IPS DF 6.9 (cell line): ENCODE data around the gene ZMAT5.

Experiments used
- DNase-seq: peaks from one replicate; pipeline ENCODE4 v3.0.0-alpha.2; 2013; ENCODE audit warnings: low read depth, low spot score
- H3K27ac ChIP-seq: one replicate; pipeline ENCODE4 v1.5.1; 2013; ENCODE audit warnings: low read length, control low read depth
- H3K27me3 ChIP-seq: 2 replicates; pipeline ENCODE4 v1.6.1; 2013; ENCODE audit warnings: mild to moderate bottlenecking, low read length; ENCODE audit not compliant: control insufficient read depth, insufficient read depth
- H3K36me3 ChIP-seq: 2 replicates; pipeline ENCODE4 v1.6.1; 2013; ENCODE audit warnings: low read length; ENCODE audit not compliant: control insufficient read depth, insufficient read depth
- H3K4me1 ChIP-seq: 2 replicates; pipeline ENCODE4 v1.6.1; 2013; ENCODE audit warnings: low read length; ENCODE audit not compliant: control insufficient read depth, insufficient read depth
- H3K4me3 ChIP-seq: 2 replicates; pipeline ENCODE4 v1.5.1; 2013; ENCODE audit warnings: mild to moderate bottlenecking, low read length
- H3K9me3 ChIP-seq: 2 replicates; pipeline ENCODE4 v1.6.1; 2013; ENCODE audit warnings: low read length, inconsistent platforms; ENCODE audit not compliant: control insufficient read depth, insufficient read depth
- WGBS: extraction: QIAGEN DNeasy Blood & Tissue Kit; methylation state at CpG from one replicate; pipeline ENCODE4 v1.1.7; 2013; ENCODE audit warnings: mixed read lengths, missing lambda C conversion rate; ENCODE audit not compliant: insufficient read length, insufficient coverage; 5-methylcytosine and 5-hydroxymethylcytosine counted together

ZMAT5 gene

GRCh38 chr22:29768052-29768693 is 1.4 kb upstream of the ZMAT5 start:
- Histone ChIP-seq H3K9me3 (no peaks in the 10 kb centered on the region), H3K4me3 (peak overlapping the region; percentile 66; the same call in 1 of the 2 replicates), H3K27me3 (no peaks in the 10 kb centered on the region), H3K36me3 (no peaks in the 10 kb centered on the region; the same call in 1 of the 2 replicates), H3K4me1 (0 out of 2 replicates have a peak, but pooled peaks cover 2% of the 10 kb centered on the region), H3K27ac (no peak overlapping the region)
- DNase-seq, result no peak
- no CpG with 5 or more reads among the region's 6 CpGs for WGBS

GRCh38 chr22:29767171-29768051 is 604 bp upstream of the ZMAT5 start, which contains the start of gene UQCR10:
Gene UQCR10 (plus strand): TSS chr22:29767369. CDS start chr22:29767399, 30 bp downstream.
- no CpG with 5 or more reads among the region's 46 CpGs for WGBS
- H3K36me3 ChIP-seq, result no peaks in the 10 kb centered on the region; the same call in 1 of the 2 replicates
- peak; percentile 78 for DNase-seq
- H3K4me3 ChIP-seq, result peak within 1 kb of the TSS; percentile 66
- no peak within 1 kb of the TSS for H3K27ac ChIP-seq
- H3K9me3 ChIP-seq, result no peaks in the 10 kb centered on the region
- no peaks in the 10 kb centered on the region for H3K27me3 ChIP-seq
- H3K4me1 ChIP-seq, result 0 out of 2 replicates have a peak, but pooled peaks cover 2% of the 10 kb centered on the region

GRCh38 chr22:29765905-29766631 is 739 bp downstream of the ZMAT5 start:
- H3K27ac ChIP-seq, result no peak overlapping the region
- no peaks in the 10 kb centered on the region; the same call in 1 of the 2 replicates for H3K36me3 ChIP-seq
- H3K27me3 ChIP-seq, result no peaks in the 10 kb centered on the region
- no peak for DNase-seq
- H3K4me3 ChIP-seq, result peak overlapping the region; percentile 43; the same call in 1 of the 2 replicates
- H3K9me3 ChIP-seq, result no peaks in the 10 kb centered on the region
- H3K4me1 ChIP-seq, result 0 out of 2 replicates have a peak, but pooled peaks cover 2% of the 10 kb centered on the region
- no CpG with 5 or more reads among the region's 15 CpGs for WGBS

- H3K27ac ChIP-seq, result no peak overlapping the region
- no CpG with 5 or more reads among the region's 15 CpGs for WGBS
- DNase-seq, result no peak
- no peaks in the 10 kb centered on the region for H3K36me3 ChIP-seq
- no peaks in the 10 kb centered on the region for H3K4me1 ChIP-seq
- no peak overlapping the region for H3K4me3 ChIP-seq
- H3K27me3 ChIP-seq, result no peaks in the 10 kb centered on the region
- no peaks in the 10 kb centered on the region for H3K9me3 ChIP-seq
Measured at GRCh38 chr22:29762263-29762662, 4.5 kb downstream of the ZMAT5 start.

DNA sequence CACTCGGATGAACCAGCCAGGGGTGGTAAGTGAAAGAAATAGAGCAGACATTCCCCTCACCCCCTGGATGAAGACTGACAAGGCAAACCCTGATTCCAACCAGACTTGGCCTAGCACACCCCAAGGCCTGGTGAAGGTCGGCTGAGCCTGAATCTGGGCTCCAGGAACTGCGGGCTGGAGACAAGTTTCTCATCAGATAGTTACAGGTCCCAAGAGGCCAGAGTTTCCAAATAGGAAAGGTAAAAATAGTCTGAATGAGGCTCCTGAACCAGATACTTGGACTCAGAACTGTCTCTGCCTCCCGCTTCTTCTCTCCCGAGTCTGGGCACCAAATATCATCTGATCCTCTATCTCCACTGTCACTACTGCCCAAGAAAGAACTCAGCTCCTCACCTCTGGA is 7.8 kb downstream of the ZMAT5 start:
- no peak overlapping the region for H3K4me3 ChIP-seq
- no peaks in the 10 kb centered on the region for H3K36me3 ChIP-seq
- DNase-seq, result no peak
- H3K9me3 ChIP-seq, result no peaks in the 10 kb centered on the region
- no peak overlapping the region for H3K27ac ChIP-seq
- H3K4me1 ChIP-seq, result no peaks in the 10 kb centered on the region; the same call in 1 of the 2 replicates
- no peaks in the 10 kb centered on the region for H3K27me3 ChIP-seq
- WGBS, result no CpG with 5 or more reads among the region's 5 CpGs

DNA sequence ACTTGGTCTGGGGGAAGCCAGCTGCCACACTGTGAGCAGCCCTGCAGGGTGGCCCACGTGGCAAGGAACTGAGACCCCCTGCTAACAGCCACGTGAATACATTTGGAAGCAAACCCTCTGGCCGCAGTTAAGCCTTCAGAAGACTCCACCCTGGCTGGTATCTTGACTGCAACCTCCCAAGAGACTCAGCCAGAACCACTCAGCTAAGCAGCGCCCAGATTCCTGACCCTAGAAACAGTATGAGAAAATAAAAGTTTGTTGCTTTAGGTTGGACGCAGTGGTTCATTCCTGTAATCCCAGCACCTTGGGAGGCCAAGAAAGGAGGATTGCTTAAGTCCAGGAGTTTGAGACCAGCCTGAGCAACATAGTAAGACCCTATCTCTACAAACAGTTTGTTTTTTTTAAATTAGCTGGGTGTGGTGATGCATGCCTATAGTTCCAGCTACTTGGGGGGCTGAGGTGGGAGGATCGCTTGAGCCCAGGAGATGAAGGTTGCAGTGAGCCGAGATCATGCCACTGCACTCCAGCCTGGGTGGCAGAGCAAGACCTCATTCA is 8.7 kb downstream of the ZMAT5 start:
- Histone ChIP-seq H3K27ac (no peak overlapping the region), H3K27me3 (no peaks in the 10 kb centered on the region), H3K9me3 (no peaks in the 10 kb centered on the region), H3K36me3 (no peaks in the 10 kb centered on the region), H3K4me1 (no peaks in the 10 kb centered on the region; the same call in 1 of the 2 replicates), H3K4me3 (no peak overlapping the region)
- no peak for DNase-seq
- WGBS, result no CpG with 5 or more reads among the region's 7 CpGs

- Histone ChIP-seq H3K9me3 (no peaks in the 10 kb centered on the region), H3K27ac (no peak overlapping the region), H3K27me3 (no peaks in the 10 kb centered on the region), H3K4me1 (no peaks in the 10 kb centered on the region; the same call in 1 of the 2 replicates), H3K4me3 (no peak overlapping the region), H3K36me3 (no peaks in the 10 kb centered on the region)
- DNase-seq, result no peak
- WGBS, result no CpG with 5 or more reads among the region's 3 CpGs
Measured at GRCh38 chr22:29757096-29757495, 9.7 kb downstream of the ZMAT5 start.

DNA sequence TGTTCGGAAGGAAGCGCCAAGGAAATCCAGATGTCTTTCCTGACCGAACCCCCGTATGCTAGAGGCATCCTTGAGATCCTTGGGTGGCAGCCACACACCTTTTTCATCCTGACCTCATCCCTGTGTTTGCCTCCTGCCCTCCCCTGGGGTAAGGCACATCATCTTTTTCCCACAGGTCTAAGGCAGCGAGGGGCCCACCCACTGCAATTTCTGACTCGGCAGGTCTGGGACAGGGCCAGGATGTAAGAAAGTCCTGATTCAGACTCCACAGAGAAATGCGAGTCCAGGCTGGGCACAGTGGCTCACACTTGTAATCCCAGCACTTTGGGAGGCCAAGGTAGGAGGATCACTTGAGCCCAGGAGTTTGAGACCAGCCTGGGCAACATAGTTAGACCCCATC is 10.5 kb downstream of the ZMAT5 start:
- H3K36me3 ChIP-seq, result no peaks in the 10 kb centered on the region
- H3K9me3 ChIP-seq, result no peaks in the 10 kb centered on the region
- H3K4me3 ChIP-seq, result no peak overlapping the region
- DNase-seq, result no peak
- no peak overlapping the region for H3K27ac ChIP-seq
- no CpG with 5 or more reads among the region's 7 CpGs for WGBS
- H3K4me1 ChIP-seq, result no peaks in the 10 kb centered on the region; the same call in 1 of the 2 replicates
- H3K27me3 ChIP-seq, result no peaks in the 10 kb centered on the region

- H3K36me3 ChIP-seq, result no peaks in the 10 kb centered on the region
- WGBS, result no CpG with 5 or more reads among the region's 9 CpGs
- no peaks in the 10 kb centered on the region; the same call in 1 of the 2 replicates for H3K4me1 ChIP-seq
- H3K4me3 ChIP-seq, result no peak overlapping the region
- no peak for DNase-seq
- no peaks in the 10 kb centered on the region for H3K9me3 ChIP-seq
- H3K27me3 ChIP-seq, result no peaks in the 10 kb centered on the region
- no peak overlapping the region for H3K27ac ChIP-seq
Measured at GRCh38 chr22:29755889-29756288, 10.9 kb downstream of the ZMAT5 start.
